Measurements from ENCODE around the gene SSH2.

The SSH2 gene

GRCh38 chr17:29723278-29724047 lies 206.6 kb downstream of the SSH2 start:
- no peak overlapping the region for H2AFZ ChIP-seq (ENCODE audit: low read length)
- no peak for DNase-seq (ENCODE audit: low spot score)

GRCh38 chr17:29722411-29723198 lies 207.4 kb downstream of the SSH2 start:
- Histone ChIP-seq H3K27me3 (ENCODE audit: control insufficient read depth in 3 of 3, insufficient read depth in 3 of 3, low read depth in 1 of 3, low read length in 3 of 3) (no peaks in the 10 kb centered on the region), H3K9ac (ENCODE audit: low read depth, low read length, poor library complexity) (no peak overlapping the region), H2AK5ac (ENCODE audit: low read depth, low read length) (no peak overlapping the region), H3K14ac (ENCODE audit: low read length) (no peak overlapping the region), H2AFZ (ENCODE audit: low read length) (no peak overlapping the region), H3K4me1 (ENCODE audit: control insufficient read depth in 2 of 2, insufficient read depth in 1 of 2, low read depth in 1 of 2, low read length in 2 of 2) (peaks cover 7 to 25% of the 10 kb centered on the region in 2 donors), H4K8ac (ENCODE audit: low read depth, low read length) (no peak overlapping the region), H3K4me2 (ENCODE audit: insufficient read depth, low read length, poor library complexity, severe bottlenecking) (no peak overlapping the region), H3K79me1 (ENCODE audit: low read depth, low read length) (no peaks in the 10 kb centered on the region), H3K36me3 (replicated peaks in 1 of 2; ENCODE audit: control insufficient read depth in 2 of 2, insufficient read depth in 2 of 2, low read length in 2 of 2) (no peaks in the 10 kb centered on the region), H3K4me3 (ENCODE audit: low read length in 2 of 2) (no peak overlapping the region), H2BK12ac (ENCODE audit: low read length) (no peak overlapping the region), H3K27ac (replicated peaks; ENCODE audit: low read length) (no peak overlapping the region), H2BK5ac (ENCODE audit: low read length) (no peak overlapping the region), H2BK15ac (ENCODE audit: low read length) (no peak overlapping the region), H4K91ac (ENCODE audit: low read depth, low read length, poor library complexity) (no peak overlapping the region), H3K18ac (ENCODE audit: low read length) (no peak overlapping the region), H2BK120ac (ENCODE audit: low read depth, low read length) (no peak overlapping the region), H3K23ac (ENCODE audit: low read depth, low read length, poor library complexity) (no peak overlapping the region), H3K9me3 (replicated peaks in 1 of 2; ENCODE audit: control insufficient read depth in 2 of 2, insufficient read depth in 1 of 2, low read depth in 1 of 2, low read length in 2 of 2) (no peaks in the 10 kb centered on the region), H3K4ac (ENCODE audit: low read length) (no peak overlapping the region)
- DNase-seq (ENCODE audit: low spot score), result no peak
- WGBS, 2 donors (ENCODE audit: extremely low coverage in 2 of 2, insufficient read length in 2 of 2, insufficient replicate concordance in 1 of 2), result no CpG with 5 or more reads among the region's 9 CpGs

More at GRCh38 chr17:29723278-29724047, 206.6 kb downstream of the SSH2 start:
- Histone ChIP-seq H3K79me1 (ENCODE audit: low read depth, low read length) (no peaks in the 10 kb centered on the region), H2BK12ac (ENCODE audit: low read length) (no peak overlapping the region), H2AK5ac (ENCODE audit: low read depth, low read length) (no peak overlapping the region), H3K4me2 (ENCODE audit: insufficient read depth, low read length, poor library complexity, severe bottlenecking) (no peak overlapping the region), H3K9me3 (replicated peaks in 1 of 2; ENCODE audit: control insufficient read depth in 2 of 2, insufficient read depth in 1 of 2, low read depth in 1 of 2, low read length in 2 of 2) (peaks cover 0 to 3% of the 10 kb centered on the region in 2 donors), H2BK120ac (ENCODE audit: low read depth, low read length) (no peak overlapping the region), H3K23ac (ENCODE audit: low read depth, low read length, poor library complexity) (no peak overlapping the region), H3K14ac (ENCODE audit: low read length) (no peak overlapping the region), H4K91ac (ENCODE audit: low read depth, low read length, poor library complexity) (no peak overlapping the region), H3K18ac (ENCODE audit: low read length) (no peak overlapping the region), H3K27me3 (ENCODE audit: control insufficient read depth in 3 of 3, insufficient read depth in 3 of 3, low read depth in 1 of 3, low read length in 3 of 3) (no peaks in the 10 kb centered on the region), H3K4me3 (ENCODE audit: low read length in 2 of 2) (no peak overlapping the region), H2BK5ac (ENCODE audit: low read length) (no peak overlapping the region), H3K36me3 (replicated peaks in 1 of 2; ENCODE audit: control insufficient read depth in 2 of 2, insufficient read depth in 2 of 2, low read length in 2 of 2) (no peaks in the 10 kb centered on the region), H4K8ac (ENCODE audit: low read depth, low read length) (no peak overlapping the region), H3K4ac (ENCODE audit: low read length) (no peak overlapping the region), H2BK15ac (ENCODE audit: low read length) (no peak overlapping the region), H3K4me1 (ENCODE audit: control insufficient read depth in 2 of 2, insufficient read depth in 1 of 2, low read depth in 1 of 2, low read length in 2 of 2) (peaks cover 5 to 25% of the 10 kb centered on the region in 2 donors), H3K9ac (ENCODE audit: low read depth, low read length, poor library complexity) (no peak overlapping the region), H3K27ac (replicated peaks; ENCODE audit: low read length) (no peak overlapping the region)
- WGBS, 2 donors (ENCODE audit: extremely low coverage in 2 of 2, insufficient read length in 2 of 2, insufficient replicate concordance in 1 of 2), result no CpG with 5 or more reads among the region's 2 CpGs

- no CpG with 5 or more reads among the region's 3 CpGs for WGBS, 2 donors (ENCODE audit: extremely low coverage in 2 of 2, insufficient read length in 2 of 2, insufficient replicate concordance in 1 of 2)
- Histone ChIP-seq H3K4me3 (ENCODE audit: low read length in 2 of 2) (no peak overlapping the region), H2BK12ac (ENCODE audit: low read length) (no peak overlapping the region)
Measured at GRCh38 chr17:29720551-29720950, 209.5 kb downstream of the SSH2 start.

GRCh38 chr17:29719469-29719868 lies 210.6 kb downstream of the SSH2 start:
- H3K36me3 ChIP-seq (replicated peaks in 1 of 2; ENCODE audit: control insufficient read depth in 2 of 2, insufficient read depth in 2 of 2, low read length in 2 of 2), result no peaks in the 10 kb centered on the region
- no peak overlapping the region for H2BK12ac ChIP-seq (ENCODE audit: low read length)
- H3K18ac ChIP-seq (ENCODE audit: low read length), result no peak overlapping the region
- no peak overlapping the region for H2AFZ ChIP-seq (ENCODE audit: low read length)
- H3K27me3 ChIP-seq (ENCODE audit: control insufficient read depth in 3 of 3, insufficient read depth in 3 of 3, low read depth in 1 of 3, low read length in 3 of 3), result no peaks in the 10 kb centered on the region
- no peak overlapping the region for H2BK120ac ChIP-seq (ENCODE audit: low read depth, low read length)
- H2AK5ac ChIP-seq (ENCODE audit: low read depth, low read length), result no peak overlapping the region
- no peak overlapping the region for H4K8ac ChIP-seq (ENCODE audit: low read depth, low read length)
- no peak overlapping the region for H2BK5ac ChIP-seq (ENCODE audit: low read length)
- H3K9ac ChIP-seq (ENCODE audit: low read depth, low read length, poor library complexity), result no peak overlapping the region
- peaks cover 0 to 3% of the 10 kb centered on the region in 2 donors for H3K9me3 ChIP-seq (replicated peaks in 1 of 2; ENCODE audit: control insufficient read depth in 2 of 2, insufficient read depth in 1 of 2, low read depth in 1 of 2, low read length in 2 of 2)
- no peak overlapping the region for H3K14ac ChIP-seq (ENCODE audit: low read length)
- H3K4me1 ChIP-seq (ENCODE audit: control insufficient read depth in 2 of 2, insufficient read depth in 1 of 2, low read depth in 1 of 2, low read length in 2 of 2), result peaks cover 9 to 12% of the 10 kb centered on the region in 2 donors
- no peak overlapping the region for H3K4me2 ChIP-seq (ENCODE audit: insufficient read depth, low read length, poor library complexity, severe bottlenecking)
- H3K27ac ChIP-seq (replicated peaks; ENCODE audit: low read length), result no peak overlapping the region
- WGBS, 2 donors (ENCODE audit: extremely low coverage in 2 of 2, insufficient read length in 2 of 2, insufficient replicate concordance in 1 of 2), result no CpG with 5 or more reads among the region's 2 CpGs
- DNase-seq (ENCODE audit: low spot score), result no peak
- no peaks in the 10 kb centered on the region for H3K79me1 ChIP-seq (ENCODE audit: low read depth, low read length)
- no peak overlapping the region for H4K91ac ChIP-seq (ENCODE audit: low read depth, low read length, poor library complexity)
- no peak overlapping the region for H3K23ac ChIP-seq (ENCODE audit: low read depth, low read length, poor library complexity)
- H3K4ac ChIP-seq (ENCODE audit: low read length), result no peak overlapping the region
- no peak overlapping the region for H2BK15ac ChIP-seq (ENCODE audit: low read length)
- H3K4me3 ChIP-seq (ENCODE audit: low read length in 2 of 2), result no peak overlapping the region

More at GRCh38 chr17:29720551-29720950, 209.5 kb downstream of the SSH2 start:
- no peak overlapping the region for H2BK5ac ChIP-seq (ENCODE audit: low read length)
- peaks cover 9 to 12% of the 10 kb centered on the region in 2 donors for H3K4me1 ChIP-seq (ENCODE audit: control insufficient read depth in 2 of 2, insufficient read depth in 1 of 2, low read depth in 1 of 2, low read length in 2 of 2)
- H3K4me2 ChIP-seq (ENCODE audit: insufficient read depth, low read length, poor library complexity, severe bottlenecking), result no peak overlapping the region
- H3K9ac ChIP-seq (ENCODE audit: low read depth, low read length, poor library complexity), result no peak overlapping the region
- H4K91ac ChIP-seq (ENCODE audit: low read depth, low read length, poor library complexity), result no peak overlapping the region
- no peak overlapping the region for H2AK5ac ChIP-seq (ENCODE audit: low read depth, low read length)
- no peak overlapping the region for H3K4ac ChIP-seq (ENCODE audit: low read length)
- no peak overlapping the region for H3K18ac ChIP-seq (ENCODE audit: low read length)
- H3K9me3 ChIP-seq (replicated peaks in 1 of 2; ENCODE audit: control insufficient read depth in 2 of 2, insufficient read depth in 1 of 2, low read depth in 1 of 2, low read length in 2 of 2), result peaks cover 0 to 3% of the 10 kb centered on the region in 2 donors
- no peak overlapping the region for H2AFZ ChIP-seq (ENCODE audit: low read length)
- H3K27me3 ChIP-seq (ENCODE audit: control insufficient read depth in 3 of 3, insufficient read depth in 3 of 3, low read depth in 1 of 3, low read length in 3 of 3), result no peaks in the 10 kb centered on the region
- no peak overlapping the region for H3K27ac ChIP-seq (replicated peaks; ENCODE audit: low read length)
- no peak overlapping the region for H2BK15ac ChIP-seq (ENCODE audit: low read length)
- DNase-seq (ENCODE audit: low spot score), result no peak
- no peak overlapping the region for H3K23ac ChIP-seq (ENCODE audit: low read depth, low read length, poor library complexity)
- no peak overlapping the region for H2BK120ac ChIP-seq (ENCODE audit: low read depth, low read length)
- no peak overlapping the region for H3K14ac ChIP-seq (ENCODE audit: low read length)
- no peaks in the 10 kb centered on the region for H3K36me3 ChIP-seq (replicated peaks in 1 of 2; ENCODE audit: control insufficient read depth in 2 of 2, insufficient read depth in 2 of 2, low read length in 2 of 2)
- H3K79me1 ChIP-seq (ENCODE audit: low read depth, low read length), result no peaks in the 10 kb centered on the region
- H4K8ac ChIP-seq (ENCODE audit: low read depth, low read length), result no peak overlapping the region
